ENCODE results near the gene REXO5. TPM values are rescaled to one million over a fixed set of nuclear protein-coding genes. Genes with fewer than 3 reads are reported as not detected.

The REXO5 gene
- total and polyA plus RNA-seq, 9 of the 15 experiments (the other 6 are each of a cell fraction or from before 2014, with no cell fraction given) = 10.5 to 45.1 (median 25.4) TPM

DNA sequence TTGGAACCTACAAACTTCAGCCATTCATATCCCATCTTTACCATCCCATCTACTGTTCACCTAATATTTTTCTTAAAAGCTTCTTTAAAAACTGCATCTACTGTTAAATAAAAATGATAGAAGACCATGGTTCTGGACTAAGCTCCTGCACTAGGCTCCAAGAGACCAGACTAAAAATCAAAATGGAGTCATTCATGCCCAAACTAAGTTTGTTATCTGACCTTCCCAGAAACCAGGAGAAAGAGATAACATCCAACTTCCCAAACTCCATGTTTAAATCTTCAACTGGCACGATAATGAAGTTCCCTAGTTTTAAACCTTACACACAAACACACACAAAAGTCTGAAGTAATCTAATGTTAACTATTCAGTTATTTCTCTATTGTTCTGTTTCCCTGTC is 80.0 kb downstream of the REXO5 start (continued):
- TF ChIP-seq, protein P1, sequence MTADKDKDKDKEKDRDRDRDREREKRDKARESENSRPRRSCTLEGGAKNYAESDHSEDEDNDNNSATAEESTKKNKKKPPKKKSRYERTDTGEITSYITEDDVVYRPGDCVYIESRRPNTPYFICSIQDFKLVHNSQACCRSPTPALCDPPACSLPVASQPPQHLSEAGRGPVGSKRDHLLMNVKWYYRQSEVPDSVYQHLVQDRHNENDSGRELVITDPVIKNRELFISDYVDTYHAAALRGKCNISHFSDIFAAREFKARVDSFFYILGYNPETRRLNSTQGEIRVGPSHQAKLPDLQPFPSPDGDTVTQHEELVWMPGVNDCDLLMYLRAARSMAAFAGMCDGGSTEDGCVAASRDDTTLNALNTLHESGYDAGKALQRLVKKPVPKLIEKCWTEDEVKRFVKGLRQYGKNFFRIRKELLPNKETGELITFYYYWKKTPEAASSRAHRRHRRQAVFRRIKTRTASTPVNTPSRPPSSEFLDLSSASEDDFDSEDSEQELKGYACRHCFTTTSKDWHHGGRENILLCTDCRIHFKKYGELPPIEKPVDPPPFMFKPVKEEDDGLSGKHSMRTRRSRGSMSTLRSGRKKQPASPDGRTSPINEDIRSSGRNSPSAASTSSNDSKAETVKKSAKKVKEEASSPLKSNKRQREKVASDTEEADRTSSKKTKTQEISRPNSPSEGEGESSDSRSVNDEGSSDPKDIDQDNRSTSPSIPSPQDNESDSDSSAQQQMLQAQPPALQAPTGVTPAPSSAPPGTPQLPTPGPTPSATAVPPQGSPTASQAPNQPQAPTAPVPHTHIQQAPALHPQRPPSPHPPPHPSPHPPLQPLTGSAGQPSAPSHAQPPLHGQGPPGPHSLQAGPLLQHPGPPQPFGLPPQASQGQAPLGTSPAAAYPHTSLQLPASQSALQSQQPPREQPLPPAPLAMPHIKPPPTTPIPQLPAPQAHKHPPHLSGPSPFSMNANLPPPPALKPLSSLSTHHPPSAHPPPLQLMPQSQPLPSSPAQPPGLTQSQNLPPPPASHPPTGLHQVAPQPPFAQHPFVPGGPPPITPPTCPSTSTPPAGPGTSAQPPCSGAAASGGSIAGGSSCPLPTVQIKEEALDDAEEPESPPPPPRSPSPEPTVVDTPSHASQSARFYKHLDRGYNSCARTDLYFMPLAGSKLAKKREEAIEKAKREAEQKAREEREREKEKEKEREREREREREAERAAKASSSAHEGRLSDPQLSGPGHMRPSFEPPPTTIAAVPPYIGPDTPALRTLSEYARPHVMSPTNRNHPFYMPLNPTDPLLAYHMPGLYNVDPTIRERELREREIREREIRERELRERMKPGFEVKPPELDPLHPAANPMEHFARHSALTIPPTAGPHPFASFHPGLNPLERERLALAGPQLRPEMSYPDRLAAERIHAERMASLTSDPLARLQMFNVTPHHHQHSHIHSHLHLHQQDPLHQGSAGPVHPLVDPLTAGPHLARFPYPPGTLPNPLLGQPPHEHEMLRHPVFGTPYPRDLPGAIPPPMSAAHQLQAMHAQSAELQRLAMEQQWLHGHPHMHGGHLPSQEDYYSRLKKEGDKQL (CRISPR knock-in tag; IDR thresholded peaks at IDR 0.05; ENCODE audit: borderline replicate concordance) = no peak
- TF ChIP-seq, protein P2, sequence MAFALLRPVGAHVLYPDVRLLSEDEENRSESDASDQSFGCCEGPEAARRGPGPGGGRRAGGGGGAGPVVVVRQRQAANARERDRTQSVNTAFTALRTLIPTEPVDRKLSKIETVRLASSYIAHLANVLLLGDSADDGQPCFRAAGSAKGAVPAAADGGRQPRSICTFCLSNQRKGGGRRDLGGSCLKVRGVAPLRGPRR (CRISPR knock-in tag; IDR thresholded peaks at IDR 0.05) = no peak
- no peak for TF ChIP-seq NR3C1 (CRISPR knock-in tag; IDR thresholded peaks at IDR 0.05)
- TF ChIP-seq JUN (IDR thresholded peaks at IDR 0.05; ENCODE audit: borderline replicate concordance, low read depth, low read length) = no peak
- TF ChIP-seq JUN (CRISPR knock-in tag; IDR thresholded peaks at IDR 0.05; ENCODE audit: borderline replicate concordance) = no peak
- TF ChIP-seq CBFA2T2 (conservative IDR thresholded peaks at IDR 0.05) = no peak
- TF ChIP-seq, protein P3, sequence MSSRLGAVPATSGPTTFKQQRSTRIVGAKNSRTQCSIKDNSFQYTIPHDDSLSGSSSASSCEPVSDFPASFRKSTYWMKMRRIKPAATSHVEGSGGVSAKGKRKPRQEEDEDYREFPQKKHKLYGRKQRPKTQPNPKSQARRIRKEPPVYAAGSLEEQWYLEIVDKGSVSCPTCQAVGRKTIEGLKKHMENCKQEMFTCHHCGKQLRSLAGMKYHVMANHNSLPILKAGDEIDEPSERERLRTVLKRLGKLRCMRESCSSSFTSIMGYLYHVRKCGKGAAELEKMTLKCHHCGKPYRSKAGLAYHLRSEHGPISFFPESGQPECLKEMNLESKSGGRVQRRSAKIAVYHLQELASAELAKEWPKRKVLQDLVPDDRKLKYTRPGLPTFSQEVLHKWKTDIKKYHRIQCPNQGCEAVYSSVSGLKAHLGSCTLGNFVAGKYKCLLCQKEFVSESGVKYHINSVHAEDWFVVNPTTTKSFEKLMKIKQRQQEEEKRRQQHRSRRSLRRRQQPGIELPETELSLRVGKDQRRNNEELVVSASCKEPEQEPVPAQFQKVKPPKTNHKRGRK (tag; IDR thresholded peaks at IDR 0.05) = no peak
- no peak for TF ChIP-seq ZNF668 (CRISPR knock-in tag; IDR thresholded peaks at IDR 0.05)
- TF ChIP-seq ZNF23 (CRISPR knock-in tag; IDR thresholded peaks at IDR 0.05) = no peak
- TF ChIP-seq ZNF165 (CRISPR knock-in tag; IDR thresholded peaks at IDR 0.05; ENCODE audit: borderline replicate concordance) = no peak
- no peak for TF ChIP-seq PHB2 (IDR thresholded peaks at IDR 0.05; ENCODE audit: low read depth)
- no peak for TF ChIP-seq CC2D1A (IDR thresholded peaks at IDR 0.05)
- no peak for TF ChIP-seq ATF1 (CRISPR knock-in tag; IDR thresholded peaks at IDR 0.05)
- no peak for TF ChIP-seq ATF1 (tag; IDR thresholded peaks at IDR 0.05)
- peak; percentile 30; the same call in 1 of the 2 replicates for TF ChIP-seq BACH1 (tag; IDR thresholded peaks at IDR 0.05)
- no peak for TF ChIP-seq ZNF217 (CRISPR knock-in tag; IDR thresholded peaks at IDR 0.05)
- TF ChIP-seq, protein P4, sequence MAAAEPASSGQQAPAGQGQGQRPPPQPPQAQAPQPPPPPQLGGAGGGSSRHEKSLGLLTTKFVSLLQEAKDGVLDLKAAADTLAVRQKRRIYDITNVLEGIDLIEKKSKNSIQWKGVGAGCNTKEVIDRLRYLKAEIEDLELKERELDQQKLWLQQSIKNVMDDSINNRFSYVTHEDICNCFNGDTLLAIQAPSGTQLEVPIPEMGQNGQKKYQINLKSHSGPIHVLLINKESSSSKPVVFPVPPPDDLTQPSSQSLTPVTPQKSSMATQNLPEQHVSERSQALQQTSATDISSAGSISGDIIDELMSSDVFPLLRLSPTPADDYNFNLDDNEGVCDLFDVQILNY (CRISPR knock-in tag; IDR thresholded peaks at IDR 0.05) = no peak
- TF ChIP-seq ZNF354B (CRISPR knock-in tag; IDR thresholded peaks at IDR 0.05) = no peak
- TF ChIP-seq ELF1 (tag; IDR thresholded peaks at IDR 0.05) = no peak
- TF ChIP-seq YBX1 (IDR thresholded peaks at IDR 0.05) = no peak
- no peak for TF ChIP-seq PHF20 (IDR thresholded peaks at IDR 0.05; ENCODE audit: partially characterized antibody)
- TF ChIP-seq ZNF584 (CRISPR knock-in tag; IDR thresholded peaks at IDR 0.05; ENCODE audit: low read depth) = no peak
- no peak for TF ChIP-seq NELFE (IDR thresholded peaks at IDR 0.05; ENCODE audit: insufficient read depth, insufficient read length)
